Loucy (cell line): ENCODE results near the gene HOXA3.

Experiments
- EZH2phosphoT487 ChIP-seq: fragments of 200-600 bp; IDR thresholded peaks from 2 replicates; pipeline ENCODE4 v1.6.1; 2018; ENCODE audit warnings: antibody characterized with exemption, mild to moderate bottlenecking, moderate library complexity, borderline replicate concordance
- TF ChIP-seq, protein P1 (sequence below): fragments of 200-600 bp; sonication (generic); conservative IDR thresholded peaks from 2 replicates; pipeline ENCODE4 v1.5.1; 2014; ENCODE audit warnings: mild to moderate bottlenecking, antibody characterized with exemption, low read length

DNA sequence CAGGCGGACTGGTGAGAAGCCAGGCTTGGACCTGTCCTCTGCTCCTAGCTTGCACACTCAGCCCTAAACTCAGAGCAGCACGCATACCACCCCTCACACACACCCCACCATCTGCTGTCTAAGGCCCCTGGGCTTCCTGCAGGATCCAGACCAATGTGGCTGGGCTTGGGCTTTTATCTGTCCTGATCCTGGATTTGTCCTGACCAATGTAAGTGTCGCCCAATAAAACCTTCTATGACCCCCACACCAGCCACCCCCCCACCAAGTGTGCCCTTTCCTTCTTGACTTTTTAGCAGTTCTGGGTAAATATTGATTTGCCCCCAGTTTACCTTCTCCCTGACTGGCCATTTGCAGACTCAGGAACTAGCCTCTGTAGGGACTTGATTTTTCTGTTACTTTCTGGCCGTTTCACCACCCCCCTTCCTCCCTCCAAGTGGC lies 49.2 kb upstream of the HOXA3 start:
- TF ChIP-seq, protein P1, sequence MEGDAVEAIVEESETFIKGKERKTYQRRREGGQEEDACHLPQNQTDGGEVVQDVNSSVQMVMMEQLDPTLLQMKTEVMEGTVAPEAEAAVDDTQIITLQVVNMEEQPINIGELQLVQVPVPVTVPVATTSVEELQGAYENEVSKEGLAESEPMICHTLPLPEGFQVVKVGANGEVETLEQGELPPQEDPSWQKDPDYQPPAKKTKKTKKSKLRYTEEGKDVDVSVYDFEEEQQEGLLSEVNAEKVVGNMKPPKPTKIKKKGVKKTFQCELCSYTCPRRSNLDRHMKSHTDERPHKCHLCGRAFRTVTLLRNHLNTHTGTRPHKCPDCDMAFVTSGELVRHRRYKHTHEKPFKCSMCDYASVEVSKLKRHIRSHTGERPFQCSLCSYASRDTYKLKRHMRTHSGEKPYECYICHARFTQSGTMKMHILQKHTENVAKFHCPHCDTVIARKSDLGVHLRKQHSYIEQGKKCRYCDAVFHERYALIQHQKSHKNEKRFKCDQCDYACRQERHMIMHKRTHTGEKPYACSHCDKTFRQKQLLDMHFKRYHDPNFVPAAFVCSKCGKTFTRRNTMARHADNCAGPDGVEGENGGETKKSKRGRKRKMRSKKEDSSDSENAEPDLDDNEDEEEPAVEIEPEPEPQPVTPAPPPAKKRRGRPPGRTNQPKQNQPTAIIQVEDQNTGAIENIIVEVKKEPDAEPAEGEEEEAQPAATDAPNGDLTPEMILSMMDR: no peak
- TF ChIP-seq EZH2phosphoT487: no peak
